K562 (cell line): ENCODE data around the gene ITGBL1. TPM values are rescaled to one million over a fixed set of nuclear protein-coding genes. Genes with fewer than 3 reads are reported as not detected.

Experiments
- ATAC-seq: fragments of 200-7000 bp; cut with Tn5 transposase; 3 replicates; pipeline ENCODE4 v1.9.1; 2020; ENCODE audit warnings: moderate library complexity
- BruUV-seq: library from RNA; stranded (reverse); fragments of 400-500 nt; replicated peaks from 2 replicates; lab custom pipeline; 2021; lab: Mats Ljungman, UMichigan
- CTCF ChIA-PET: fragments of 300-600 bp; formaldehyde crosslinking; extraction: SDS; loops from one replicate; lab custom pipeline; 2021; ENCODE audit warnings: low intra/inter-chr PET ratio; lab: Yijun Ruan, JAX
- POLR2A ChIA-PET: fragments of 300-600, 350-650 bp; sonication (Branson Sonifier 250); formaldehyde crosslinking; extraction: SDS; loops from one replicate; lab custom pipeline; 2021; ENCODE audit warnings: antibody characterized with exemption, inconsistent platforms; lab: Yijun Ruan, JAX
- DNase-seq, 4 experiments: peaks; one replicate each; pipeline versions ENCODE4 v3.0.0 to v3.0.0-alpha.2; 2011 to 2018; ENCODE audit warnings: low spot score in 3 of 4, mixed read lengths in 3 of 4; ENCODE audit errors: extremely low read depth in 1 of 4
- FAIRE-seq: peaks from 2 replicates; lab custom pipeline; 2011; peaks lifted over from hg19 to GRCh38; lab: Jason Lieb, UNC
- H2AFZ ChIP-seq: 2 replicates; pipeline ENCODE4 v1.6.0; 2011; ENCODE audit warnings: low read depth, low read length, control low read depth, inconsistent platforms
- H3K27ac ChIP-seq: fragments of 200-600 bp; 3 replicates; pipeline ENCODE4 v1.8.0; 2011; ENCODE audit warnings: low read depth, mild to moderate bottlenecking, control low read depth, inconsistent platforms, low read length, moderate library complexity, mixed read lengths; ENCODE audit errors: extremely low read depth
- H3K27me3 ChIP-seq, 2 experiments: fragments of 300-600 bp in 1 of 2; 2 replicates in 1 of 2; 3 replicates in 1 of 2; pipeline versions ENCODE4 v1.6.0 to v1.8.0; 2011; ENCODE audit warnings: inconsistent platforms in 2 of 2, low read length in 2 of 2, mild to moderate bottlenecking in 1 of 2, mixed read lengths in 1 of 2, moderate library complexity in 1 of 2; ENCODE audit not compliant: control insufficient read depth in 2 of 2, insufficient read depth in 2 of 2
- H3K36me3 ChIP-seq: fragments of 300-600 bp; 3 replicates; pipeline ENCODE4 v1.8.0; 2011; ENCODE audit warnings: mild to moderate bottlenecking, low read length, inconsistent platforms; ENCODE audit not compliant: control insufficient read depth, insufficient read depth
- H3K4me1 ChIP-seq, 2 experiments: fragments of 200-600 bp in 1 of 2; replicated peaks in 1 of 2; 2 replicates in 1 of 2; 3 replicates in 1 of 2; pipeline versions ENCODE4 v1.5.1 to v1.8.0; 2011; ENCODE audit warnings: inconsistent platforms in 2 of 2, low read length in 2 of 2, mild to moderate bottlenecking in 1 of 2, mixed read lengths in 1 of 2, moderate library complexity in 1 of 2; ENCODE audit not compliant: control insufficient read depth in 2 of 2, insufficient read depth in 2 of 2
- H3K4me2 ChIP-seq: 2 replicates; pipeline ENCODE4 v1.6.1; 2011; ENCODE audit warnings: low read length, control low read depth, inconsistent platforms, mixed read lengths; ENCODE audit not compliant: insufficient read depth
- H3K4me3 ChIP-seq: fragments of 200-600 bp; sonication (generic), shearing (Covaris generic); 2 replicates; pipeline ENCODE4 v1.5.1; 2016; ENCODE audit warnings: control low read depth, inconsistent platforms
- H3K79me2 ChIP-seq: fragments of 200-600 bp; 3 replicates; pipeline ENCODE4 v1.8.0; 2011; ENCODE audit warnings: low read length, inconsistent platforms; ENCODE audit not compliant: control insufficient read depth, insufficient read depth
- H3K9ac ChIP-seq, 2 experiments: 2 replicates each; pipeline versions ENCODE4 v1.6.0 to v1.6.1; 2011; ENCODE audit warnings: low read depth in 2 of 2, low read length in 2 of 2, control low read depth in 1 of 2, inconsistent platforms in 1 of 2, mild to moderate bottlenecking in 1 of 2, mixed read lengths in 1 of 2; ENCODE audit not compliant: insufficient read depth in 1 of 2
- H3K9me1 ChIP-seq: one replicate; pipeline ENCODE4 v1.6.0; 2011; ENCODE audit warnings: inconsistent platforms, mild to moderate bottlenecking, low read length, moderate library complexity; ENCODE audit not compliant: control insufficient read depth, insufficient read depth
- H3K9me3 ChIP-seq: replicated peaks from 2 replicates; pipeline ENCODE4 v1.5.1; 2011; ENCODE audit warnings: low read depth, low read length, inconsistent platforms; ENCODE audit not compliant: control insufficient read depth, insufficient read depth
- H4K20me1 ChIP-seq: replicated peaks from 2 replicates; pipeline ENCODE4 v1.6.1; 2011; ENCODE audit warnings: low read length, inconsistent platforms, mixed read lengths; ENCODE audit not compliant: control insufficient read depth, insufficient read depth
- FOSL1 ChIP-seq: fragments of 200-800 bp; sonication (Bioruptor generic); conservative IDR thresholded peaks from 2 replicates; pipeline ENCODE4 v1.6.1; 2016; ENCODE audit warnings: missing genetic modification characterization, missing compliant biosample characterization
- NBN ChIP-seq: fragments of 450-650 bp; IDR thresholded peaks from 2 replicates; pipeline ENCODE4 v1.6.1; 2016; ENCODE audit warnings: low read depth, mild to moderate bottlenecking
- NELFE ChIP-seq: IDR thresholded peaks from 2 replicates; pipeline ENCODE4 v1.6.1; 2011; ENCODE audit warnings: mild to moderate bottlenecking; ENCODE audit not compliant: insufficient read depth, insufficient read length
- NR2F6 ChIP-seq: fragments of 450-650 bp; formaldehyde crosslinking; IDR thresholded peaks from 2 replicates; pipeline ENCODE4 v1.4.0; 2020; ENCODE audit warnings: mild to moderate bottlenecking
- PML ChIP-seq: IDR thresholded peaks from 2 replicates; pipeline ENCODE4 v1.6.1; 2012; ENCODE audit warnings: low read length, inconsistent platforms
- POLR2B ChIP-seq: fragments of 450-650 bp; IDR thresholded peaks from 2 replicates; pipeline ENCODE4 v1.6.1; 2018; ENCODE audit warnings: low read depth; ENCODE audit not compliant: partially characterized antibody
- RBM14 ChIP-seq: fragments of 200-400 bp; formaldehyde crosslinking; IDR thresholded peaks from 2 replicates; pipeline ENCODE4 v1.6.1; 2018; ENCODE audit warnings: low read depth, mild to moderate bottlenecking, low read length, moderate library complexity, borderline replicate concordance; ENCODE audit not compliant: insufficient read depth
- SMARCE1 ChIP-seq: fragments of 450-650 bp; IDR thresholded peaks from 2 replicates; pipeline ENCODE4 v1.7.1; 2016; ENCODE audit warnings: mild to moderate bottlenecking
- THRAP3 ChIP-seq: fragments of 450-650 bp; IDR thresholded peaks from 2 replicates; pipeline ENCODE4 v1.6.1; 2016; ENCODE audit warnings: mild to moderate bottlenecking, inconsistent platforms, borderline replicate concordance
- ZNF311 ChIP-seq: fragments of 250-450 bp; sonication (Bioruptor Pico); IDR thresholded peaks from 2 replicates; pipeline ENCODE4 v1.4.0; 2020; ENCODE audit warnings: mild to moderate bottlenecking, moderate library complexity
- ZNF431 ChIP-seq: sonication (generic); formaldehyde crosslinking; IDR thresholded peaks from 2 replicates; pipeline ENCODE4 v1.8.0; 2022; ENCODE audit warnings: mild to moderate bottlenecking, missing genetic modification reagents
- ZNF75A ChIP-seq: fragments of 450-650 bp; formaldehyde crosslinking; IDR thresholded peaks from 2 replicates; pipeline ENCODE4 v1.4.0; 2020; ENCODE audit warnings: mild to moderate bottlenecking
- WGBS: fragments of 100-300 bp; shearing (Covaris generic); methylation state at CpG from one replicate; pipeline ENCODE4 v1.1.6; 2016; ENCODE audit warnings: low coverage, mixed read lengths; ENCODE audit not compliant: insufficient coverage; ENCODE audit errors: missing lambda C conversion rate; 5-methylcytosine and 5-hydroxymethylcytosine counted together
- in situ Hi-C: fragments of 300-500 bp; cut with MboI; formaldehyde crosslinking; loops from 4 replicates; pipeline ENCODE4 v1.15.0; 2018; ENCODE audit warnings: inconsistent platforms, mixed read lengths
- intact Hi-C: fragments of 100-400 bp; cut with micrococcal nuclease; formaldehyde crosslinking; loops from 2 replicates; pipeline ENCODE4 v1.14.2; 2022
- polyA plus RNA-seq, 8 experiments: library from polyadenylated mRNA; depleted of rRNA in 4 of 8; stranded (reverse) in 5 of 8; unstranded in 3 of 8; fragments of >200 nt; fragmentation: Nextera tagmentation in 2 of 8; fragmentation: Illumina TruSeq in 1 of 8; extraction: Ambion mirVana in 2 of 8; extraction: Trizol in 1 of 8; gene quantifications; 2 replicates each; pipeline versions ENCODE4 v1.2.1 to v1.2.3, GENCODE V29; 2011 to 2014; ENCODE audit warnings: inconsistent platforms in 1 of 8, missing spikeins in 1 of 8
- total RNA-seq, 7 experiments: library from RNA; depleted of rRNA in 6 of 7; stranded (reverse); fragments of >200 nt in 6 of 7; fragmentation: Illumina TruSeq in 2 of 7; extraction: Trizol in 2 of 7; gene quantifications; 2 replicates each; pipeline versions ENCODE4 v1.2.1 to v1.2.3, GENCODE V29; 2011 to 2021; ENCODE audit warnings: low replicate concordance in 1 of 7
- TF ChIP-seq, protein P1 (sequence below): fragments of 250-450 bp; sonication (Bioruptor Pico); IDR thresholded peaks from 2 replicates; pipeline ENCODE4 v1.5.0; 2020; ENCODE audit warnings: mild to moderate bottlenecking, borderline replicate concordance
- TF ChIP-seq, protein P2 (sequence below): fragments of 200-800 bp; sonication (Bioruptor generic); IDR thresholded peaks from 2 replicates; pipeline ENCODE4 v1.6.1; 2016; ENCODE audit warnings: missing genetic modification characterization, missing compliant biosample characterization

The ITGBL1 gene
- total and polyA plus RNA-seq, 9 of the 15 experiments (the other 6 are each of a cell fraction or from before 2014, with no cell fraction given), result 0.04 to 0.73 (median 0.32) TPM; not detected in 1

GRCh38 chr13:101423872-101424271, 28.6 kb upstream of the ITGBL1 start (continued):
- TF ChIP-seq ZNF431 (CRISPR knock-in tag), result no peak
- no peak for TF ChIP-seq ZNF311
- TF ChIP-seq FOSL1, result no peak
- TF ChIP-seq, protein P1, sequence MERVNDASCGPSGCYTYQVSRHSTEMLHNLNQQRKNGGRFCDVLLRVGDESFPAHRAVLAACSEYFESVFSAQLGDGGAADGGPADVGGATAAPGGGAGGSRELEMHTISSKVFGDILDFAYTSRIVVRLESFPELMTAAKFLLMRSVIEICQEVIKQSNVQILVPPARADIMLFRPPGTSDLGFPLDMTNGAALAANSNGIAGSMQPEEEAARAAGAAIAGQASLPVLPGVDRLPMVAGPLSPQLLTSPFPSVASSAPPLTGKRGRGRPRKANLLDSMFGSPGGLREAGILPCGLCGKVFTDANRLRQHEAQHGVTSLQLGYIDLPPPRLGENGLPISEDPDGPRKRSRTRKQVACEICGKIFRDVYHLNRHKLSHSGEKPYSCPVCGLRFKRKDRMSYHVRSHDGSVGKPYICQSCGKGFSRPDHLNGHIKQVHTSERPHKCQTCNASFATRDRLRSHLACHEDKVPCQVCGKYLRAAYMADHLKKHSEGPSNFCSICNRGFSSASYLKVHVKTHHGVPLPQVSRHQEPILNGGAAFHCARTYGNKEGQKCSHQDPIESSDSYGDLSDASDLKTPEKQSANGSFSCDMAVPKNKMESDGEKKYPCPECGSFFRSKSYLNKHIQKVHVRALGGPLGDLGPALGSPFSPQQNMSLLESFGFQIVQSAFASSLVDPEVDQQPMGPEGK (CRISPR knock-in tag), result no peak

GRCh38 chr13:101424381-101425155, 27.9 kb upstream of the ITGBL1 start:
- H3K4me2 ChIP-seq, result no peak overlapping the region
- no peaks in the 10 kb centered on the region for H3K79me2 ChIP-seq
- no peaks in the 10 kb centered on the region for H3K9me3 ChIP-seq
- intact Hi-C loops, result no loop called here
- no peak overlapping the region for H3K4me3 ChIP-seq
- no peak overlapping the region for H2AFZ ChIP-seq
- H3K9me1 ChIP-seq, result no peaks in the 10 kb centered on the region
- FAIRE-seq (no peak), ATAC-seq (no peak), DNase-seq (no peak)
- no peaks in the 10 kb centered on the region for H4K20me1 ChIP-seq
- no TSS peak for BruUV-seq
- ChIA-PET POLR2A (no interaction called here), CTCF (no interaction called here)
- H3K4me1 ChIP-seq, result no peaks in the 10 kb centered on the region
- no peak overlapping the region for H3K9ac ChIP-seq
- in situ Hi-C loops, result no loop called here
- H3K27ac ChIP-seq, result no peak overlapping the region
- H3K36me3 ChIP-seq, result no peaks in the 10 kb centered on the region
- H3K27me3 ChIP-seq, result no peaks in the 10 kb centered on the region
- WGBS, result 2% methylated on average over 6 of the region's 6 CpGs
- no peak for TF ChIP-seq THRAP3
- TF ChIP-seq NR2F6 (CRISPR knock-in tag), result no peak
- TF ChIP-seq NBN, result no peak
- TF ChIP-seq ZNF75A (CRISPR knock-in tag), result no peak
- no peak for TF ChIP-seq RBM14
- no peak for TF ChIP-seq SMARCE1
- no peak for TF ChIP-seq PML
- TF ChIP-seq, protein P2, sequence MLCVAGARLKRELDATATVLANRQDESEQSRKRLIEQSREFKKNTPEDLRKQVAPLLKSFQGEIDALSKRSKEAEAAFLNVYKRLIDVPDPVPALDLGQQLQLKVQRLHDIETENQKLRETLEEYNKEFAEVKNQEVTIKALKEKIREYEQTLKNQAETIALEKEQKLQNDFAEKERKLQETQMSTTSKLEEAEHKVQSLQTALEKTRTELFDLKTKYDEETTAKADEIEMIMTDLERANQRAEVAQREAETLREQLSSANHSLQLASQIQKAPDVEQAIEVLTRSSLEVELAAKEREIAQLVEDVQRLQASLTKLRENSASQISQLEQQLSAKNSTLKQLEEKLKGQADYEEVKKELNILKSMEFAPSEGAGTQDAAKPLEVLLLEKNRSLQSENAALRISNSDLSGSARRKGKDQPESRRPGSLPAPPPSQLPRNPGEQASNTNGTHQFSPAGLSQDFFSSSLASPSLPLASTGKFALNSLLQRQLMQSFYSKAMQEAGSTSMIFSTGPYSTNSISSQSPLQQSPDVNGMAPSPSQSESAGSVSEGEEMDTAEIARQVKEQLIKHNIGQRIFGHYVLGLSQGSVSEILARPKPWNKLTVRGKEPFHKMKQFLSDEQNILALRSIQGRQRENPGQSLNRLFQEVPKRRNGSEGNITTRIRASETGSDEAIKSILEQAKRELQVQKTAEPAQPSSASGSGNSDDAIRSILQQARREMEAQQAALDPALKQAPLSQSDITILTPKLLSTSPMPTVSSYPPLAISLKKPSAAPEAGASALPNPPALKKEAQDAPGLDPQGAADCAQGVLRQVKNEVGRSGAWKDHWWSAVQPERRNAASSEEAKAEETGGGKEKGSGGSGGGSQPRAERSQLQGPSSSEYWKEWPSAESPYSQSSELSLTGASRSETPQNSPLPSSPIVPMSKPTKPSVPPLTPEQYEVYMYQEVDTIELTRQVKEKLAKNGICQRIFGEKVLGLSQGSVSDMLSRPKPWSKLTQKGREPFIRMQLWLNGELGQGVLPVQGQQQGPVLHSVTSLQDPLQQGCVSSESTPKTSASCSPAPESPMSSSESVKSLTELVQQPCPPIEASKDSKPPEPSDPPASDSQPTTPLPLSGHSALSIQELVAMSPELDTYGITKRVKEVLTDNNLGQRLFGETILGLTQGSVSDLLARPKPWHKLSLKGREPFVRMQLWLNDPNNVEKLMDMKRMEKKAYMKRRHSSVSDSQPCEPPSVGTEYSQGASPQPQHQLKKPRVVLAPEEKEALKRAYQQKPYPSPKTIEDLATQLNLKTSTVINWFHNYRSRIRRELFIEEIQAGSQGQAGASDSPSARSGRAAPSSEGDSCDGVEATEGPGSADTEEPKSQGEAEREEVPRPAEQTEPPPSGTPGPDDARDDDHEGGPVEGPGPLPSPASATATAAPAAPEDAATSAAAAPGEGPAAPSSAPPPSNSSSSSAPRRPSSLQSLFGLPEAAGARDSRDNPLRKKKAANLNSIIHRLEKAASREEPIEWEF, result no peak
- TF ChIP-seq NELFE, result no peak
- TF ChIP-seq POLR2B, result no peak
